H1 (cell line): ENCODE measurements around the gene TOB1. TPM values are rescaled to one million over a fixed set of nuclear protein-coding genes. Genes with fewer than 3 reads are reported as not detected.

ENCODE experiments used
- CTCF ChIA-PET: fragments of 300-600 bp; sonication (Branson Sonifier 250); formaldehyde crosslinking; loops from one replicate; lab custom pipeline; 2021; ENCODE audit not compliant: partially characterized antibody; lab: Charles Lee
- POLR2A ChIA-PET: fragments of 300-600 bp; sonication (Branson Sonifier 250); formaldehyde crosslinking; loops from one replicate; lab custom pipeline; 2021; ENCODE audit warnings: inconsistent platforms; ENCODE audit not compliant: partially characterized antibody; lab: Charles Lee
- DNase-seq, 2 experiments: peaks; one replicate each; pipeline versions ENCODE4 v3.0.0 to v3.0.0-alpha.2; 2010 to 2022; ENCODE audit warnings: low spot score in 2 of 2, low read depth in 1 of 2, mixed read lengths in 1 of 2
- FAIRE-seq: peaks from 2 replicates; lab custom pipeline; 2011; peaks lifted over from hg19 to GRCh38; lab: Jason Lieb, UNC
- H2AFZ ChIP-seq: 2 replicates; pipeline ENCODE4 v1.8.1; 2012; ENCODE audit warnings: low read length, inconsistent platforms
- H2AK5ac ChIP-seq: 2 replicates; pipeline ENCODE4 v1.6.1; 2013; ENCODE audit warnings: low read depth, low read length
- H2BK120ac ChIP-seq: replicated peaks from 2 replicates; pipeline ENCODE3; 2013; ENCODE audit warnings: low read depth, low read length, inconsistent platforms
- H2BK12ac ChIP-seq: 2 replicates; pipeline ENCODE4 v1.6.1; 2013; ENCODE audit warnings: low read depth, low read length
- H2BK15ac ChIP-seq: 2 replicates; pipeline ENCODE4 v1.6.1; 2013; ENCODE audit warnings: low read length
- H2BK20ac ChIP-seq: 2 replicates; pipeline ENCODE4 v1.6.1; 2013; ENCODE audit warnings: low read length
- H2BK5ac ChIP-seq: 2 replicates; pipeline ENCODE4 v1.6.1; 2013; ENCODE audit warnings: low read depth, low read length
- H3K14ac ChIP-seq: 2 replicates; pipeline ENCODE4 v1.6.1; 2013; ENCODE audit warnings: inconsistent platforms; ENCODE audit not compliant: insufficient read length
- H3K18ac ChIP-seq: 2 replicates; pipeline ENCODE4 v1.6.1; 2013; ENCODE audit warnings: low read length; ENCODE audit errors: extremely low read depth
- H3K23ac ChIP-seq: 2 replicates; pipeline ENCODE4 v1.6.1; 2013; ENCODE audit warnings: inconsistent platforms; ENCODE audit not compliant: insufficient read length
- H3K23me2 ChIP-seq: 2 replicates; pipeline ENCODE4 v1.6.1; 2013; ENCODE audit warnings: low read depth, low read length
- H3K27ac ChIP-seq: 2 replicates; pipeline ENCODE4 v1.6.1; 2011; ENCODE audit warnings: low read depth, low read length, inconsistent platforms
- H3K27me3 ChIP-seq, 4 experiments: replicated peaks in 1 of 4; 1 replicate in 1 of 4; 2 replicates in 3 of 4; pipeline versions ENCODE4 v1.6.1 to v1.8.1; 2011 to 2013; ENCODE audit warnings: low read length in 3 of 4, mild to moderate bottlenecking in 3 of 4, inconsistent platforms in 2 of 4, mixed read lengths in 2 of 4, moderate library complexity in 1 of 4; ENCODE audit not compliant: control insufficient read depth in 3 of 4, insufficient read depth in 3 of 4; ENCODE audit errors: extremely low read depth in 1 of 4
- H3K36me3 ChIP-seq, 4 experiments: 2 replicates each; pipeline versions ENCODE4 v1.6.1 to v1.8.1; 2011 to 2013; ENCODE audit warnings: mild to moderate bottlenecking in 4 of 4, low read length in 3 of 4, moderate library complexity in 2 of 4, control low read depth in 1 of 4, inconsistent platforms in 1 of 4; ENCODE audit not compliant: insufficient read depth in 4 of 4, control insufficient read depth in 2 of 4
- H3K4ac ChIP-seq: replicated peaks from 2 replicates; pipeline ENCODE3; 2013; ENCODE audit warnings: low read length, low read depth, mixed read lengths, inconsistent platforms; ENCODE audit not compliant: insufficient read length
- H3K4me1 ChIP-seq, 4 experiments: replicated peaks in 1 of 4; 1 replicate in 1 of 4; 2 replicates in 3 of 4; pipeline versions ENCODE4 v1.6.1 to v1.8.1; 2011 to 2013; ENCODE audit warnings: low read length in 3 of 4, inconsistent platforms in 2 of 4, mixed read lengths in 1 of 4; ENCODE audit not compliant: insufficient read depth in 4 of 4, control insufficient read depth in 3 of 4
- H3K4me2 ChIP-seq, 2 experiments: 2 replicates each; pipeline versions ENCODE4 v1.6.1 to v1.8.1; 2011 to 2013; ENCODE audit warnings: low read depth in 2 of 2, low read length in 2 of 2, control low read depth in 1 of 2, inconsistent platforms in 1 of 2, mild to moderate bottlenecking in 1 of 2; ENCODE audit not compliant: insufficient read depth in 1 of 2
- H3K4me3 ChIP-seq, 4 experiments: fragments of 200-600, 300-600 bp in 1 of 4; sonication (generic), shearing (Covaris generic), sonication (Bioruptor Twin) in 1 of 4; 2 replicates each; pipeline versions ENCODE4 v1.5.1 to v1.8.1; 2011 to 2016; ENCODE audit warnings: low read length in 4 of 4, low read depth in 3 of 4, control low read depth in 2 of 4, inconsistent platforms in 2 of 4, mild to moderate bottlenecking in 2 of 4, mixed read lengths in 1 of 4, moderate library complexity in 1 of 4; ENCODE audit not compliant: insufficient read depth in 2 of 4; ENCODE audit errors: extremely low read depth in 1 of 4
- H3K56ac ChIP-seq: replicated peaks from 2 replicates; pipeline ENCODE3; 2013; ENCODE audit warnings: low read depth, mild to moderate bottlenecking, mixed read lengths, low read length, inconsistent platforms; ENCODE audit not compliant: insufficient read length
- H3K79me1 ChIP-seq: 2 replicates; pipeline ENCODE4 v1.6.1; 2013; ENCODE audit warnings: low read depth, low read length, control low read depth
- H3K79me2 ChIP-seq, 2 experiments: 2 replicates each; pipeline versions ENCODE4 v1.6.1 to v1.8.1; 2012 to 2013; ENCODE audit warnings: low read length in 2 of 2, mild to moderate bottlenecking in 2 of 2, inconsistent platforms in 1 of 2; ENCODE audit not compliant: insufficient read depth in 2 of 2, control insufficient read depth in 1 of 2
- H3K9ac ChIP-seq, 4 experiments: replicated peaks in 1 of 4; 1 replicate in 1 of 4; 2 replicates in 3 of 4; pipeline versions ENCODE4 v1.6.1 to v1.8.1; 2011 to 2013; ENCODE audit warnings: low read depth in 3 of 4, low read length in 3 of 4, control low read depth in 2 of 4, mild to moderate bottlenecking in 2 of 4, moderate library complexity in 2 of 4, inconsistent platforms in 1 of 4; ENCODE audit errors: extremely low read depth in 1 of 4
- H3K9me3 ChIP-seq, 2 experiments: 2 replicates each; pipeline versions ENCODE4 v1.6.1 to v1.8.1; 2012 to 2013; ENCODE audit warnings: mild to moderate bottlenecking in 2 of 2, moderate library complexity in 2 of 2, control low read depth in 1 of 2, inconsistent platforms in 1 of 2, low read depth in 1 of 2, low read length in 1 of 2, mixed read lengths in 1 of 2; ENCODE audit not compliant: insufficient read depth in 2 of 2
- H4K20me1 ChIP-seq, 2 experiments: replicated peaks in 1 of 2; 2 replicates each; pipeline versions ENCODE3 to v1.8.1; 2011 to 2013; ENCODE audit warnings: inconsistent platforms in 2 of 2, low read length in 2 of 2, mild to moderate bottlenecking in 1 of 2; ENCODE audit not compliant: insufficient read depth in 2 of 2, control insufficient read depth in 1 of 2
- H4K5ac ChIP-seq: 2 replicates; pipeline ENCODE4 v1.6.1; 2013; ENCODE audit warnings: low read length, low read depth, mixed read lengths, inconsistent platforms; ENCODE audit not compliant: insufficient read length
- H4K8ac ChIP-seq: 2 replicates; pipeline ENCODE4 v1.8.0; 2013; ENCODE audit warnings: mild to moderate bottlenecking, moderate library complexity, low read length, inconsistent platforms; ENCODE audit not compliant: insufficient read depth; ENCODE audit errors: extremely low read depth
- H4K91ac ChIP-seq: replicated peaks from 2 replicates; pipeline ENCODE3; 2013; ENCODE audit warnings: low read length, mixed read lengths, inconsistent platforms; ENCODE audit not compliant: insufficient read length
- ATF3 ChIP-seq: IDR thresholded peaks from 2 replicates; pipeline ENCODE4 v1.6.1; 2011; ENCODE audit warnings: low read depth, mild to moderate bottlenecking, low read length; ENCODE audit not compliant: insufficient read depth
- CHD2 ChIP-seq: IDR thresholded peaks from 2 replicates; pipeline ENCODE4 v1.6.1; 2012; ENCODE audit warnings: low read length, improper control_type of control experiment
- CTBP2 ChIP-seq: IDR thresholded peaks from 2 replicates; pipeline ENCODE4 v1.7.0; 2011; ENCODE audit warnings: borderline replicate concordance, mild to moderate bottlenecking, moderate library complexity, mixed read lengths, low read length; ENCODE audit not compliant: insufficient read depth, insufficient read length
- POLR2AphosphoS5 ChIP-seq: IDR thresholded peaks from 2 replicates; pipeline ENCODE4 v1.6.1; 2011; ENCODE audit warnings: low read depth, low read length
- RFX5 ChIP-seq: IDR thresholded peaks from 2 replicates; pipeline ENCODE4 v1.6.1; 2011; ENCODE audit warnings: low read depth, low read length, improper control_type of control experiment, borderline replicate concordance
- SIX5 ChIP-seq: IDR thresholded peaks from 2 replicates; pipeline ENCODE4 v1.6.1; 2011; ENCODE audit warnings: mild to moderate bottlenecking, low read depth, low read length
- SP1 ChIP-seq: IDR thresholded peaks from 2 replicates; pipeline ENCODE4 v1.6.1; 2011; ENCODE audit warnings: low read depth, low read length
- WGBS, 2 experiments: shearing (Covaris generic) in 1 of 2; methylation state at CpG; one replicate each; pipeline versions ENCODE4 v1.1.6 to v1.1.7; 2013 to 2015; ENCODE audit warnings: low lambda C conversion rate in 2 of 2, mixed read lengths in 2 of 2, inconsistent platforms in 1 of 2, low coverage in 1 of 2, missing lambda C conversion rate in 1 of 2; ENCODE audit not compliant: insufficient replicate concordance in 2 of 2, insufficient coverage in 1 of 2, insufficient read length in 1 of 2; ENCODE audit errors: extremely low coverage in 1 of 2, missing lambda C conversion rate in 1 of 2; 5-methylcytosine and 5-hydroxymethylcytosine counted together
- polyA plus RNA-seq, 7 experiments: library from polyadenylated mRNA; depleted of rRNA in 3 of 7; stranded (reverse) in 5 of 7; unstranded in 2 of 7; fragments of >200 nt in 5 of 7; fragments of 200-250 nt in 2 of 7; gene quantifications; 1 replicate in 5 of 7; 2 replicates in 1 of 7; 4 replicates in 1 of 7; pipeline versions ENCODE4 v1.2.1 to v1.2.3, GENCODE V29; 2011 to 2013; ENCODE audit warnings: missing spikeins in 2 of 7, mixed read lengths in 2 of 7
- total RNA-seq: library from RNA; stranded (reverse); fragmentation: NEBNext Ultra II Directional; extraction: Animal tissue kit (Norgen Biotek cat#: 25700); gene quantifications from 2 replicates; pipeline ENCODE4 v1.2.1, GENCODE V29; 2021

TOB1 gene
- total and polyA plus RNA-seq, 2 of the 8 experiments (the other 6 are each of a cell fraction or from before 2014, with no cell fraction given): 14.4 to 20.8 TPM

- ChIA-PET CTCF (interaction anchor here (0.6 to 14.1 kb wide), 14 partner anchors 7 to 70 kb away, joined by 3 to 125 read pairs (median 10); partner anchors contain the start of gene WFIKKN2), POLR2A (no interaction called here)
- WGBS, 2 experiments: 85% methylated on average over 5 of the region's 5 CpGs; no CpG with 5 or more reads in 1 of the 2 experiments
- Histone ChIP-seq H3K4me1 (peaks cover 0 to 5% (median 0%) of the 10 kb centered on the region in 4 experiments; a peak in 2 of 7 replicates), H2BK15ac (no peak overlapping the region), H3K9me3 (no peaks in the 10 kb centered on the region), H3K9ac (no peak overlapping the region), H4K5ac (no peak overlapping the region), H2BK20ac (no peak overlapping the region), H3K4me2 (no peak overlapping the region), H2BK5ac (no peak overlapping the region), H3K23me2 (no peaks in the 10 kb centered on the region; the same call in 1 of the 2 replicates), H2BK12ac (no peak overlapping the region), H4K91ac (no peak overlapping the region), H2AFZ (no peak overlapping the region), H4K8ac (no peak overlapping the region), H3K27ac (no peak overlapping the region), H3K36me3 (no peaks in the 10 kb centered on the region), H3K14ac (no peak overlapping the region), H3K27me3 (no peaks in the 10 kb centered on the region; a peak in 1 of 7 replicates), H3K79me1 (no peaks in the 10 kb centered on the region), H3K56ac (no peak overlapping the region), H3K4me3 (no peak overlapping the region), H4K20me1 (no peaks in the 10 kb centered on the region), H2AK5ac (no peak overlapping the region), H3K18ac (no peak overlapping the region), H3K79me2 (no peaks in the 10 kb centered on the region), H3K4ac (no peak overlapping the region), H3K23ac (no peak overlapping the region), H2BK120ac (no peak overlapping the region)
- DNase-seq: no peak
- TF ChIP-seq RFX5 (no peak), CTBP2 (no peak), SP1 (no peak), CHD2 (no peak), POLR2AphosphoS5 (no peak), SIX5 (no peak), ATF3 (no peak)
- FAIRE-seq: no peak
These were observed 49.9 kb downstream of the TOB1 start for GRCh38 chr17:50816271-50816670.
